Stimulated activated CD8-positive, alpha-beta memory T cell treated with anti-CD3 and anti-CD28 coated beads, Interleukin-7, amount 100 ng/mL, for 1 hour (primary cell): ENCODE measurements around the gene APH1A.
"Not testable (repeated sequence)": the region's sequence is repeated elsewhere in the genome, so short reads cannot be mapped to it uniquely, and the experiment has no call there.

ENCODE experiments used
- DNase-seq, 2 donors: peaks; one replicate each; pipeline ENCODE4 v3.0.0-alpha.2; 2020; ENCODE audit warnings: low read depth in 2 of 2

Gene APH1A

GRCh38 chr1:150268705-150269403 is at the start of gene APH1A:
APH1A (minus strand) TSS chr1:150269016; CDS start chr1:150268810, 206 bp downstream.
- peak; percentile 78 to 81 for DNase-seq

DNA sequence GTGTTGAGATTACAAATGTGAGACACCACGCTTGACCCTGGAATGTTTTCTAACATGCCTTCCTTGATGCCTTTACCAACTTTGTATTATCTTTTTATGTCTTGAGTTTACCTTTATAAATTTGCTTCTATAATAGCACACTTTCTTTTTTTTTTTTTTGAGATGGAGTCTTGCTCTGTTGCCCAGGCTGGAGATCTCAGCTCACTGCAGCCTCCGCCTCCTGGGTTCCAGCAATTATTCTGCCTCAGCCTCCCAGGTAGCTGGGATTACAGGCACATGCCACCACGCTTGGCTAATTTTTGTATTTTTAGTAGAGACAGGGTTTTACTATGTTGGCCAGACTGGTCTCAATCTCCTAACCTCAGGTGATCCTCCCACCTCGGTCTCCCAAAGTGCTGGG is 45.9 kb upstream of the APH1A start:
- DNase-seq = not testable (repeated sequence)

DNA sequence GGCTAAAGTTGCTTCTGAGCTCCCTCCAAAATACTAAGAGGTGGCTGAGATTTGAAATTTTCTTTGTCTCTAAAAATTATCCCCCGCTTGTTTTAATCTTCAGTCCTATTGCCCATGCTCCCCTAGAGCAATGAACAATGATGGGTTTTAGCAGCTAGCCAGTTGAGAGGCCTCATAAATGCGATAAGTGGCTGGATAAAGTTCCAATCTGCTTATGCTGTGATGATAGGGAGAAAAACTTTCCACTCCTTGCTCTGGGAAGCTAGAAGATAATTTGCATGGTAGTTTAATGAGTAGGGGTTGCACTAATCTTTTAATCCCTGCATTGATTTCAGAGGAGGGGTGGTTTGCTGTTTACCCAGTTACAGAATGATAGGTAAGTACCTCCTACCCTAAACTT is 42.9 kb upstream of the APH1A start:
- DNase-seq = no peak

DNA sequence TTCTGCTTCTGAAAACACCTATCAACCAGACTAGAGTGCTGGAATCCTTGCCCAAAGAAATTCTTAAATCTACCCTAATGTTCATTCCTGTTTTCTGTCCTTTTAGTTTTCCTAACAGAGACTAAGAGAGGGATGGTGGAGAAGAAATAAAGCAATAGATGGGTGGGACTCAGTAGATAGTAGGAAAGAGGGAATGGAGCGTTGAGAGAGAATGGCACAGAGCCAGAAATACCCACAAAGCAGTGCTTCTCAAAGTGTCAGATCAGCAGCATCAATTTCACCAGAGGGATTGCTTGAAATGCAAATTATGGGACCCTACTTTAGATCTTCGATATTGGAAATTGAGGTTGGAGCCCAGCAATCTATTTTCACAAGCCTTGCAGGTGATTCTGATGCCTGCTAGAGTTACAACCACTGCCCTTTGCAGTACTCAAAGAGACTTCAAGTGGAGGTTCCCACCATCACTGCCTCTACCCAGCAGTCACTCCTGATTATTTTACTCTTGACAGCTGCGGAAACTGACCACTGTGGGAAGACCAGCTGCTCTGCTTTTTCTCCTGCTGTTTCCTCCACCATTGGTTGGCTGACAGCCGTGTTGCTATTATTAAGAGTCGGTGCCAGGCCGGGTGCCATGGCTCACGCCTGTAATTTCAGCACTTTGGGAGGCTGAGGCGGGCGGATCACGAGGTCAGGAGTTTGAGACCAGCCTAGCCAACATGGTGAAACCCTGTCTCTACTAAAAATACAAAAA is 41.1 kb upstream of the APH1A start:
- DNase-seq = no peak

DNA sequence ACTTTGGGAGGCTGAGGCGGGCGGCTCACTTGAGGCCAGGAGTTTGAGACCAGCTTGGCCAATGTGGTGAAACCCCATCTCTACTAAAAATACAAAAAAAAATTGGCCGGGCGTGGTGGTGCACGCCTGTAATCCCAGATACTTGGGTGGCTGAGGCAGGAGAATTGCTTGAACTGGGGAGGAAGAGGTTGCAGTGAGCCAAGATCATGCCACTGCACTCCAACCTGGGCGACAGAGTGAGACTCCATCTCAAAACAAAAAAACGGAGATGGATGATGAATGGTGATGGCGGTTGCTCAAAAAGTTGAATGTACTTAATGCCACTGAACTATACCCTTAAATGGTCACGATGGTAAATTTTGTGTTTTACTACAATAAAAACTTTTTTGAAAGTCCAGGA is 39.8 kb upstream of the APH1A start:
- not testable (repeated sequence) for DNase-seq

DNA sequence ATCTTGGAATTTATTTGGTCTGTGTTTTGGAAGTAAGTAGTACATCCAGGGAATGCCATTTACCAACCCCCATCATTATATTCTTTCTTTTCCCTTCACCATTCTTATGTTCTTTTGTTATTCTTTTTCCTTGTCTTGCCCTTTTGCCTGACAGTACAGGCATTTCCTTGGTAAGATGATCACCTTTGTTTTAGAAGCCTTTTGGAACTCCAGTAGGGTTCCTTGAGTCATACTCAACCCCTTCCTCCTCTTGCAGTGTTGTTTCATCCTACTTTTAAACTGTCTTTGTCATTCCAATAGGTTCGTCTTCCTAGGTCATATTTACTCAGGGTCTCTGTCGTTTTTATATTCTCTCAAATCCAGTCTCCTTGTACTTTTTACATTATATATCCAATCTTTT is 34.1 kb upstream of the APH1A start:
- no peak for DNase-seq

DNA sequence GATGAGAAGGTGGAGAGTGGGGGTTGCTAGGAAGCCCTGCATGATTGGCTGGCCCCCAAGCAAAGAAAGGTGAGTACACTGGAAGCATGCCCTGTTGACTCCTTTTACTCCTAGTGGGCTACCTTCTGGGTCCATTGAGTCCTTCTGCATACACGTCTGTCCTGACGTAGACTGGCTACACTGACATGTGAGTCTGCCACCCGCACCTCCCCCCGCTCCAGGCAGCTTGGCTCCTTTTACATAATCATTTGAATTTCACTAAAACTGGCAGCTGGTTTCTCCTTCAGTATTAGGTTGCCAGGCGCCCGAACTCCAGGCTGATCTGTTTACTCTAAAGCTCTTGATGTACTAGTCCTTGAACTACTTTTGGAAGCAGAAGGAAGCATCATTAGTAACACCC is 33.5 kb upstream of the APH1A start:
- DNase-seq = no peak

DNA sequence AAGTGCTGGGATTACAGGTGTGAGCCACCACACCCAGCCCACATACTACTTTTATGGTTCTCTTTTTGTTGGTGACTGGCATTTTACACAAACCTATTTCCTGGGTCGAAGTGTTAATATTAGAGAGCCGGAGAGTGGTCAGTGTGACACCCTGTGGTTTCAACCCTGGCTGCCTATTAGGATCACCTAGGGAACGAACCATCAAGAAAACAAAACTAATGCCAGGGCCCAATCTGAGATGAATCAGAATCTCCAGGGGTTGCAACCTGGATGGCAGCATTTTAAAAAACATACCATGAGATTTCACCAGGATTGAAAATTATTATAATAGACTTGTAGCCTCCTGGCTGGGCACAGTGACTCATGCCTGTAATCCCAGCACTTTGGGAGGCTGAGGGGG is 30.9 kb upstream of the APH1A start:
- DNase-seq = no peak

DNA sequence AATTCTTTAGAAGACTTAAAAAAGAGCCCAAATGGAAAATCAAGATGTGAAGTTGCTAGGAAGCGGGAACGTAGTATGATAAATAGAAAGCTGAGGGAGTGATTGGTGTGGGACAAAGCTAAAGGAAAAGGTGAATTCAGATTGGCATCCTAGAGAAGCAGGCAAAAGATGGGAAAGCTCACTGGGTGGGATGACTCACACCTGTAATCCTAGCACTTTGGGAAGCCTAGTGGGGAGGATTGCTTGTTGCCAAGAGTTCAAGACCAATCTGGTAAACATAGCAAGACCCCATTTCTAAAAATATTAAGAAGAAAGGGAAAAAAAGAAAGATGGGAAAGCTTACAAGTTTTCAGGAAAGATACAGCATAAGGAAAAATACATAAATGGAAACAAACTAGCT is 26.7 kb upstream of the APH1A start:
- DNase-seq = no peak

DNA sequence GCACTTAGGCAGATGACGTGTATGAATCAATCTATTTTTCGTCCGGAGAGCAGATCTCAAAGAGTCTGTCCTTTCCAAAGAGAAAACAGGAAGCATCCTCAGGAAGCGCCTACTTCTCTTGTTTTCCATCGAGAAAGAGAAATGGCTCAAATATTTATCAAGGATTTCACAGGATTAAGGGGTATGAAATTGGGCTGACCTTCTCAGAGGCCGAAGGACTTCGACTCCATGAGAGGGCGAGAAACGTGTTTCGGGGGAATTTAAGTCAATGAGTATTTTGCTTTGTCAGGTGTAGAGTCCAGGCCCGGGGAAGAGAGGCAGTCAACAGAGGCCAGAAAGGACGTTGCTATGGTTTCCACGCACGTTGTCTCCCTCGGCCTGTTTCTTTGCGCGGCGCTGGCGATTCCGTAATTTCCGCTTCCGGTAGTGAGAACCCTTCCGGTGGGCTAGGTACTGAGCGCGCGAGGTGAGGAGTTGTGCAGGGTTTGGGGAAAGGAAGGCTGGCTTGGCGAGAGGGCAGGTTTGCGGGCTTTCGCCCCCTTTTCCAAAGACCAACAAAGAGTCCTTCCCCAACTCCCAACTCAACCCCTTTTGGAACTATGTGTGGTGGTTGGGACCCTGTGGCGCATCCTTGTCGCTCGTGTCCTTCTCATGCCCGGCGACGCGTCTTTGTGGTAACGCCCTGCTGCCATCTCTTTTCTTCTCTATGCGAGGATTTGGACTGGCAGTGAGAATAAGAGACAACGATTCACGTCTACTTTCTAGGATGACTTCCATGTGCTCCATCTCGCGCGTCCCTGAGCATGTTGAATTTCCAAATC is 24.8 kb upstream of the APH1A start, which contains the start of gene MRPS21:
TSS of gene MRPS21 (plus strand) at position 429 of the 821 bp plus-strand sequence. CDS start 506 bp downstream, outside the sequence.
- peak; percentile 65 to 68 for DNase-seq

DNA sequence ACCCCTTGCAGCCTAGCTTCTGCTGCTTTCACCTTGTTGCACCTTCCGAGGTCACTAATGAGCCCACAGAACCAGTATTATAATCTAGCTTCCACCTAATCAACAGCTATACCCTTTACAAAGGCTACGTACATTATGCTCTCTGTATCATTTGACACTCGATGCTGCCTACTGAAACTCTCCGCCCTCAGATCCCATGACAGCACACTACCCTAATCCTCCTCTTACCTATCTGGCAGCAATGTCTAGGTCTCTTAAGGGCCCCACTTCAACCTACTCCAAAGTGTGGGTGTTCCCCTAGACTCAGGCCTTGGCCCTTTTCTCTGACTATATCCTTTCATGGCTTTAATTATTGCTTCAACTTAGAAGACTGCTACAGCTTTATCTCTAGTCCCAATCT is 20.0 kb upstream of the APH1A start:
- no peak for DNase-seq

DNA sequence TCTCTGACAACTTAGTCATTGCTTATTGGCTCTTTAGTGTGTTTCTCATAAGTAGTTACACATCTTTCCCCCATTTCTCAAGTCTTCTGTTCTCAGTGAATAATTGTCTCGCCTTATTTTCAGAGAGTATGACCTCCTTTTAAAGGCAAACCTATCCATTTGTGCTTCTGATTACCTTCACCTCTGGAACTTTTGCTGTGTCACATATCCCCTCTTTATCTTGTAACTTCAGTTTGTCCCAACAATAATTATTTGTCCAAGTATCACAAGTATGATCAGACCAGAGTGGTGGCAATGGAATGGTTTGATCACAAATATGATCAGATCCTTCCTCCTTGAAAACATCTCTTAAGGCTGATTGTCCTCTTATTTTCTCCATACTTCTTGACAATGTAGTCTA is 19.6 kb upstream of the APH1A start:
- DNase-seq = no peak

DNA sequence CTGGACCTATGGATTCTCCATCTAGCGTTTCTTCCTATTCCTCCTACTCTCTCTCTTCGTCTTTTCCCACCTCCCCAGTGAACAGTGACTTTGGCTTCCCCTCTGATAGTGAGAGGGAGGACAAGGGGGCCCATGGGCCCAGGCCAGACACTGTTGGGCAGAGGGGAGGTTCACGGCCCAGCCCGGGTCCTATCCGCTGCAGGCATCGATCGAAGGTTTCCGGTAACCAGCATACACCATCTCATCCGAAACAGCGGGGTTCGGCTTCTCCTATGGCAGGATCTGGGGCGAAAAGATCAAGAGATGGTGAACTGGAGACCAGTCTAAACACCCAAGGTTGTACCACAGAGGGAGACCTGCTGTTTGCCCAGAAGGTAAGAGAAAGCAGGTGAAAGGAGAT is 14.4 kb upstream of the APH1A start:
- no peak for DNase-seq

- no peak for DNase-seq
These were observed 13.7 kb upstream of the APH1A start for GRCh38 chr1:150282558-150282958.

- peak; percentile 27 to 50 for DNase-seq
These were observed 13.1 kb upstream of the APH1A start, which contains the start of gene CIART for GRCh38 chr1:150281758-150282557. CIART (plus strand) TSS chr1:150282554; CDS start chr1:150283268, 714 bp downstream.

- peak in 1 of 2 donors; percentile 22 for DNase-seq
These were observed 12.5 kb upstream of the APH1A start for GRCh38 chr1:150281221-150281757.

DNA sequence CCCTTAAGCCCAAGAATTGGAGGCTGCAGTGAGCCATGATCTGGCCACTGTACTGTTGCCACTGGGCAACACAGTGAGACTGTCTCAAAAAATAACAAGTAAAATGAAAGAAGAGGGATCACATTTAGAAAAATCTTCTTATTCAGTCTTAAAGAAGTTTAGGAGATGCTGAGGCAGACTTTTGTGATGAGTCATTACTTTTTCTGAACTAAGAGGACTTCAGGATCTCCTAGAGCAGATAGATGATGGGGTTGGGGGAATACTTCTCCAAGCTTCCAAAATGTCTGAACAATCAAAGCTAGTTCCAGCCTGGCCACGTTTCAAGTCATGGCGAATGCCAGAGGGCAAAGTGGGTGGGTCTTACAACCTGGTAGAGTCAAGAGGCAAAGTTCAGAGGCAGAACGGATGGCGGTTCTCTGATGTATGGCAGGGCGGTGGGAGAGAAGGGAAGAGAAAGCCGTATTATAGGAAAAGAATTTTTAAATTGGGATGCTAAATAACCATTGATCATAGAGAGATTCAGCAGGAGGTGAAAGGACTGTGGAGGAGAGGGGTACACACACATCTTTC is 11.4 kb upstream of the APH1A start:
- DNase-seq = no peak

DNA sequence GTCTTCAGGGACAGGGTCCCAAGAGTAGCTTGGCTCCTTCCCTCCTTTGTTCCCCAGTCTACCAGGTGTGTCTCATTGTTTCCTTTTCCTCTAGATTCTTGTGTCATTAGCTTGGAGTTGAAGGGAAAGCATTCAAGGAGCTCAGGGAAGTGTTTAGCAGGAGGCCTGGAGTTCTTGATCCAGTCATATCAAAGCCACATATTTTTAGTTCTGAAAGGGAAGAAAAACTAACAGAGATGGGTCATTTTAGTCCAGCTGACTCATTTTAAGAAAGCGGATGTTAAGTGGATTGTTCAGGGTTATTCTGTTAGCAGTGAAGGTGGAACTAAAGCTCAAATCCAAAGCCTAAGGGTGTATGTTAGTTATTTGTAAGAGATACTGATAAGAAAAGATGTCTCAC is 4.5 kb upstream of the APH1A start:
- no peak for DNase-seq

- DNase-seq = no peak
These were observed 2.6 kb upstream of the APH1A start for GRCh38 chr1:150271291-150271959.

- DNase-seq = no peak
These were observed 635 bp upstream of the APH1A start for GRCh38 chr1:150269451-150269850.
